Measurements from ENCODE around the gene LHX6.
A peak's percentile ranks its signal among the peaks of the same experiment; 100 is the strongest.

LHX6 gene

GRCh38 chr9:122228568-122229484 is at the start of gene LHX6:
Gene LHX6 (minus strand): TSS chr9:122228957. CDS start chr9:122228740, 217 bp downstream.
- H3K9me3 ChIP-seq (ENCODE audit: insufficient read depth, low read length) = no peaks in the 10 kb centered on the region
- H2AFZ ChIP-seq (ENCODE audit: low read depth, low read length) = no peak within 1 kb of the TSS
- H3K9ac ChIP-seq (ENCODE audit: low read length) = no peak within 1 kb of the TSS
- peak within 1 kb of the TSS; percentile 73 for H3K4me3 ChIP-seq (ENCODE audit: low read length)
- no peaks in the 10 kb centered on the region for H3K4me1 ChIP-seq (ENCODE audit: low read length)
- H3K79me2 ChIP-seq (ENCODE audit: low read length) = no peaks in the 10 kb centered on the region
- peaks cover 27% of the 10 kb centered on the region for H3K27me3 ChIP-seq (ENCODE audit: low read depth, low read length)
- H4K20me1 ChIP-seq (ENCODE audit: insufficient read depth, low read length) = no peaks in the 10 kb centered on the region
- H3K27ac ChIP-seq (ENCODE audit: low read length) = no peak within 1 kb of the TSS
- no peaks in the 10 kb centered on the region for H3K36me3 ChIP-seq (replicated peaks; ENCODE audit: low read depth, low read length)
- TF ChIP-seq EZH2phosphoT487 (IDR thresholded peaks at IDR 0.05; ENCODE audit: low read depth) (no peak), CTCF (IDR thresholded peaks at IDR 0.05; ENCODE audit: low read depth, low read length) (no peak)
- H3K4me2 ChIP-seq (ENCODE audit: low read length) = peak within 1 kb of the TSS; percentile 58

DNA sequence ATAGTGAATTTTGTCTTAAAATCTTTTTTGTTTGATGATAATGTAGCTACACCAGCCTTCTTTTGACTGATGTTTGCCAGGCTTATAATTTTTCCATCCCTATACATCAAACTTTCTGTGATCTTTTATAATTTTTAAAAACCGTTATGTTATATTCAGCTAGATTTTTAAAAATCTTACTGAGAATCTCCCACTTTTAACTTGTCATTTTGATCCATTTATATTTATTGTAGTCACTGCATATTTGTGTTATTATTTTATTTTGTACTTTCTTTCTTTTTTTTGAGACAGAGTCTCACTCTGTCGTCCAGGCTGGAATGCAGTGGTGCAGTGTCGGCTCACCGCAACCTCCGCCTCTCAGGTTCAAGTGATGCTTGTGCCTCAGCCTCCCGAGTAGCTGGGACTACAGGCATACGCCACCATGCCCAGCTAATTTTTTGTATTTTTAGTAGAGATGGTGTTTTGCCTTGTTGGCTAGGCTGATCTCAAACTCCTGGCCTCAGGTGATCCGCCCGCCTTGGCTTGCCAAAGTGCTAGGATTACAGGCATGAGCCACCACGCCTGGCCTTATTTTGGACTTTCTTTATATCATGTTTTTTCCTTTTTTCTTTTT is 48.6 kb upstream of the LHX6 start:
- 0 out of 2 replicates have a peak, but pooled peaks cover 3% of the 10 kb centered on the region for H4K20me1 ChIP-seq (ENCODE audit: insufficient read depth, low read length)
- no peak overlapping the region for H3K27ac ChIP-seq (ENCODE audit: low read length)
- peaks cover 60% of the 10 kb centered on the region for H3K79me2 ChIP-seq (ENCODE audit: low read length)
- H3K9ac ChIP-seq (ENCODE audit: low read length) = no peak overlapping the region
- H3K4me1 ChIP-seq (ENCODE audit: low read length) = no peaks in the 10 kb centered on the region
- no peak overlapping the region for H3K4me3 ChIP-seq (ENCODE audit: low read length)
- TF ChIP-seq EZH2phosphoT487 (IDR thresholded peaks at IDR 0.05; ENCODE audit: low read depth) (no peak), CTCF (IDR thresholded peaks at IDR 0.05; ENCODE audit: low read depth, low read length) (no peak)
- peaks cover 3% of the 10 kb centered on the region; the same call in 1 of the 2 replicates for H3K9me3 ChIP-seq (ENCODE audit: insufficient read depth, low read length)
- H3K36me3 ChIP-seq (replicated peaks; ENCODE audit: low read depth, low read length) = peaks cover 62% of the 10 kb centered on the region
- no peak overlapping the region for H3K4me2 ChIP-seq (ENCODE audit: low read length)
- no peak overlapping the region for H2AFZ ChIP-seq (ENCODE audit: low read depth, low read length)
- no peaks in the 10 kb centered on the region for H3K27me3 ChIP-seq (ENCODE audit: low read depth, low read length)

DNA sequence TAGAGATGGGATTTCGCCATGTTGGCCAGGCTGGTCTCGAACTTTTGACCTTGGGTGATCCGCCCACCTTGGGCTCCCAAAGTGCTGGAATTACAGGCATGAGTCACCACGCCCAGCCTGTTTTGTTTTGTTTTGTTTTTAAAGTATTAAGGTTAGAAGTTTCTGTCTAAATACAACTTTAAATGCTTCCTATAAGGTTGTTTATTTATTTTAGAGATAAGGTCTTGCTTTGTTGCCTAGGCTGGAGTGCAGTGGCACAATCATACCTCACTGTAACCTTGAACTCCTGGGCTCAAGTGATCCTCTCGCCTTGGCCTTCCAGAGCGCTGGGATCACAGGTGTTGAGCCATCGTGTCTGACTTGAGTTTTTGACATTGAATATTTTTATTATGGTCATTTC is 47.3 kb upstream of the LHX6 start:
- Histone ChIP-seq H3K9ac (ENCODE audit: low read length) (no peak overlapping the region), H3K36me3 (replicated peaks; ENCODE audit: low read depth, low read length) (peaks cover 58% of the 10 kb centered on the region), H3K79me2 (ENCODE audit: low read length) (peaks cover 68% of the 10 kb centered on the region), H3K4me1 (ENCODE audit: low read length) (no peaks in the 10 kb centered on the region), H3K27me3 (ENCODE audit: low read depth, low read length) (no peaks in the 10 kb centered on the region), H2AFZ (ENCODE audit: low read depth, low read length) (no peak overlapping the region), H4K20me1 (ENCODE audit: insufficient read depth, low read length) (0 out of 2 replicates have a peak, but pooled peaks cover 3% of the 10 kb centered on the region), H3K9me3 (ENCODE audit: insufficient read depth, low read length) (peaks cover 3% of the 10 kb centered on the region; the same call in 1 of the 2 replicates), H3K4me3 (ENCODE audit: low read length) (no peak overlapping the region), H3K27ac (ENCODE audit: low read length) (no peak overlapping the region), H3K4me2 (ENCODE audit: low read length) (no peak overlapping the region)
- TF ChIP-seq EZH2phosphoT487 (IDR thresholded peaks at IDR 0.05; ENCODE audit: low read depth) (no peak), CTCF (IDR thresholded peaks at IDR 0.05; ENCODE audit: low read depth, low read length) (no peak)

DNA sequence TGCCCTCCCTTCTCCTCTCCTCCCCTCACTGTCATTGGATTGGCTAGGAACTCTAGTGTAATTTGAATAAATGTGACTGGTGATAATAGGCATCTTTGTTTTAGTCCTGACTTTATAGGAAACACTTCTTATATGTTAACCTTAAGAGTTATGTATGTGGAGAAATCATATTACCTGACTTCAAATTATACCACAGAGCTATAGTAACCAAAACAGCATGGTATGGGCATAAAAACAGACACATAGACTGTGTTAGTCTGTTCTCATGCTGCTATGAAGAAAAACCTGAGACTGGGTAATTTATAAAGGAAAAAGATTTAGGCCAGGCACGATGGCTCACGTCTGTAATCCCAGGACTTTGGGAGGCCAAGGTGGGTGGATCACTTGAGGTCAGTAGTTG is 45.3 kb upstream of the LHX6 start:
- Histone ChIP-seq H2AFZ (ENCODE audit: low read depth, low read length) (no peak overlapping the region), H3K36me3 (replicated peaks; ENCODE audit: low read depth, low read length) (peaks cover 52% of the 10 kb centered on the region), H3K79me2 (ENCODE audit: low read length) (peaks cover 74% of the 10 kb centered on the region), H3K27me3 (ENCODE audit: low read depth, low read length) (no peaks in the 10 kb centered on the region), H3K4me3 (ENCODE audit: low read length) (no peak overlapping the region), H3K4me2 (ENCODE audit: low read length) (no peak overlapping the region), H4K20me1 (ENCODE audit: insufficient read depth, low read length) (no peaks in the 10 kb centered on the region), H3K9ac (ENCODE audit: low read length) (no peak overlapping the region), H3K4me1 (ENCODE audit: low read length) (no peaks in the 10 kb centered on the region), H3K27ac (ENCODE audit: low read length) (no peak overlapping the region), H3K9me3 (ENCODE audit: insufficient read depth, low read length) (peaks cover 3% of the 10 kb centered on the region; the same call in 1 of the 2 replicates)
- TF ChIP-seq EZH2phosphoT487 (IDR thresholded peaks at IDR 0.05; ENCODE audit: low read depth) = no peak
- TF ChIP-seq CTCF (IDR thresholded peaks at IDR 0.05; ENCODE audit: low read depth, low read length) = no peak

Data from OCI-LY3 (cell line).